PC-3 (cell line): ENCODE data around the gene SNRPA. TPM values are rescaled to one million over a fixed set of nuclear protein-coding genes. Genes with fewer than 3 reads are reported as not detected.
A peak's percentile ranks its signal among the peaks of the same experiment; 100 is the strongest.

Experiments
- ATAC-seq: fragments of 200-7000 bp; cut with Tn5 transposase; 2 replicates; pipeline ENCODE4 v1.9.1; 2020; ENCODE audit warnings: mild to moderate bottlenecking, moderate library complexity
- BruUV-seq: library from RNA; stranded (reverse); fragments of 400-500 nt; replicated peaks from 2 replicates; lab custom pipeline; 2021; lab: Mats Ljungman, UMichigan
- CTCF ChIA-PET: fragments of 300-600 bp; sonication (Branson Sonifier 250); formaldehyde crosslinking; loops from one replicate; lab custom pipeline; 2022; ENCODE audit warnings: antibody characterized with exemption; lab: Charles Lee
- POLR2A ChIA-PET: fragments of 300-600 bp; sonication (Branson Sonifier 250); formaldehyde crosslinking; loops from one replicate; lab custom pipeline; 2022; ENCODE audit warnings: antibody characterized with exemption; ENCODE audit not compliant: unreplicated experiment; lab: Charles Lee
- DNase-seq: peaks from one replicate; pipeline ENCODE4 v3.0.0-alpha.2; 2015
- H2AFZ ChIP-seq: fragments of 300-600 bp; sonication (generic); 2 replicates; pipeline ENCODE4 v1.6.0; 2016; ENCODE audit warnings: antibody characterized with exemption, low read length
- H3F3A ChIP-seq: fragments of 300-600 bp; sonication (generic); one replicate; pipeline ENCODE4 v1.6.0; 2017; ENCODE audit warnings: antibody characterized with exemption, low read length, control low read depth, mild to moderate bottlenecking; ENCODE audit not compliant: unreplicated experiment
- H3K27ac ChIP-seq: fragments of 300-600 bp; sonication (generic); 2 replicates; pipeline ENCODE4 v1.5.1; 2016; ENCODE audit warnings: mild to moderate bottlenecking, low read length
- H3K27me3 ChIP-seq: fragments of 300-600 bp; sonication (generic); 2 replicates; pipeline ENCODE4 v1.6.1; 2016; ENCODE audit warnings: low read length, mixed read lengths
- H3K36me3 ChIP-seq: fragments of 300-600 bp; sonication (generic); 2 replicates; pipeline ENCODE4 v1.6.1; 2016; ENCODE audit warnings: low read depth, mixed run types, low read length, mixed read lengths
- H3K4me1 ChIP-seq: fragments of 300-600 bp; sonication (generic); 2 replicates; pipeline ENCODE4 v1.5.1; 2016; ENCODE audit warnings: low read length; ENCODE audit not compliant: insufficient read depth
- H3K4me2 ChIP-seq: fragments of 300-600 bp; sonication (generic); 2 replicates; pipeline ENCODE4 v1.6.0; 2016; ENCODE audit warnings: low read length
- H3K4me3 ChIP-seq: fragments of 300-600 bp; sonication (generic); 2 replicates; pipeline ENCODE4 v1.5.1; 2016; ENCODE audit warnings: mild to moderate bottlenecking, low read length, mixed read lengths
- H3K79me2 ChIP-seq: fragments of 300-600 bp; sonication (generic); 2 replicates; pipeline ENCODE4 v1.6.1; 2017; ENCODE audit warnings: low read length, mixed read lengths
- H3K9ac ChIP-seq: fragments of 300-600 bp; sonication (generic); 2 replicates; pipeline ENCODE4 v1.6.0; 2016; ENCODE audit warnings: mild to moderate bottlenecking, low read length
- H3K9me2 ChIP-seq: fragments of 300-600 bp; sonication (generic); replicated peaks from 2 replicates; pipeline ENCODE4 v1.6.1; 2016; ENCODE audit warnings: mixed run types, low read length, mixed read lengths
- H3K9me3 ChIP-seq: fragments of 300-600 bp; sonication (generic); 2 replicates; pipeline ENCODE4 v1.6.1; 2016; ENCODE audit warnings: low read length, mixed read lengths
- H4K20me1 ChIP-seq: fragments of 300-600 bp; sonication (generic); 2 replicates; pipeline ENCODE4 v1.6.1; 2016; ENCODE audit warnings: low read length, mixed read lengths
- EZH2 ChIP-seq: fragments of 300-600 bp; sonication (generic); IDR thresholded peaks from one replicate; pipeline ENCODE4 v1.6.1; 2017; ENCODE audit warnings: antibody characterized with exemption, mild to moderate bottlenecking, low read length; ENCODE audit not compliant: unreplicated experiment
- EZH2phosphoT487 ChIP-seq: fragments of 300-600 bp; sonication (generic); IDR thresholded peaks from 2 replicates; pipeline ENCODE4 v1.6.1; 2018; ENCODE audit warnings: mild to moderate bottlenecking, antibody characterized with exemption, low read length, borderline replicate concordance
- intact Hi-C: fragments of 100-400 bp; cut with micrococcal nuclease; formaldehyde crosslinking; loops from 2 replicates; pipeline ENCODE4 v1.9.0; 2023
- total RNA-seq: library from RNA; depleted of rRNA; stranded (reverse); fragments of >200 nt; gene quantifications from 2 replicates; pipeline ENCODE4 v1.2.3, GENCODE V29; 2014
- TF ChIP-seq, protein P1 (sequence below): fragments of 300-600 bp; sonication (generic); conservative IDR thresholded peaks from 2 replicates; pipeline ENCODE4 v1.5.1; 2017; ENCODE audit warnings: antibody characterized with exemption, low read depth, mild to moderate bottlenecking, low read length

SNRPA gene
- total RNA-seq, 1 experiment from 2014 or later, result 243 TPM

DNA sequence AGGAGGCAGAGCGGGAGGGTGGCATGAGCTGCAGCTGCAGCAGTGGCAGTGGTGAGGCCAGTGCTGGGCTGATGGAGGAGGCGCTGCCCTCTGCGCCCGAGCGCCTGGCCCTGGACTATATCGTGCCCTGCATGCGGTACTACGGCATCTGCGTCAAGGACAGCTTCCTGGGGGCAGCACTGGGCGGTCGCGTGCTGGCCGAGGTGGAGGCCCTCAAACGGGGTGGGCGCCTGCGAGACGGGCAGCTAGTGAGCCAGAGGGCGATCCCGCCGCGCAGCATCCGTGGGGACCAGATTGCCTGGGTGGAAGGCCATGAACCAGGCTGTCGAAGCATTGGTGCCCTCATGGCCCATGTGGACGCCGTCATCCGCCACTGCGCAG lies 50.0 kb downstream of the SNRPA start:
- ATAC-seq (no peak), DNase-seq (no peak)
- Histone ChIP-seq H3K4me3 (no peak overlapping the region), H3K36me3 (peaks cover 2% of the 10 kb centered on the region; the same call in 1 of the 2 replicates), H3K27me3 (no peaks in the 10 kb centered on the region), H3K4me2 (peak overlapping the region; percentile 92; the same call in 1 of the 2 replicates), H3K9me3 (no peaks in the 10 kb centered on the region), H4K20me1 (peaks cover 15% of the 10 kb centered on the region; the same call in 1 of the 2 replicates), H3F3A (no peaks in the 10 kb centered on the region), H3K27ac (no peak overlapping the region), H2AFZ (no peak overlapping the region), H3K79me2 (peaks cover 62% of the 10 kb centered on the region), H3K9ac (no peak overlapping the region), H3K9me2 (no peaks in the 10 kb centered on the region), H3K4me1 (peaks cover 36% of the 10 kb centered on the region)
- TF ChIP-seq EZH2phosphoT487, result no peak
- TF ChIP-seq, protein P1, sequence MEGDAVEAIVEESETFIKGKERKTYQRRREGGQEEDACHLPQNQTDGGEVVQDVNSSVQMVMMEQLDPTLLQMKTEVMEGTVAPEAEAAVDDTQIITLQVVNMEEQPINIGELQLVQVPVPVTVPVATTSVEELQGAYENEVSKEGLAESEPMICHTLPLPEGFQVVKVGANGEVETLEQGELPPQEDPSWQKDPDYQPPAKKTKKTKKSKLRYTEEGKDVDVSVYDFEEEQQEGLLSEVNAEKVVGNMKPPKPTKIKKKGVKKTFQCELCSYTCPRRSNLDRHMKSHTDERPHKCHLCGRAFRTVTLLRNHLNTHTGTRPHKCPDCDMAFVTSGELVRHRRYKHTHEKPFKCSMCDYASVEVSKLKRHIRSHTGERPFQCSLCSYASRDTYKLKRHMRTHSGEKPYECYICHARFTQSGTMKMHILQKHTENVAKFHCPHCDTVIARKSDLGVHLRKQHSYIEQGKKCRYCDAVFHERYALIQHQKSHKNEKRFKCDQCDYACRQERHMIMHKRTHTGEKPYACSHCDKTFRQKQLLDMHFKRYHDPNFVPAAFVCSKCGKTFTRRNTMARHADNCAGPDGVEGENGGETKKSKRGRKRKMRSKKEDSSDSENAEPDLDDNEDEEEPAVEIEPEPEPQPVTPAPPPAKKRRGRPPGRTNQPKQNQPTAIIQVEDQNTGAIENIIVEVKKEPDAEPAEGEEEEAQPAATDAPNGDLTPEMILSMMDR, result no peak
- no peak for TF ChIP-seq EZH2
- intact Hi-C loops, result no loop called here
- CTCF ChIA-PET, result no interaction called here
- BruUV-seq, result no TSS peak
- POLR2A ChIA-PET, result no interaction called here

- H2AFZ ChIP-seq, result no peak overlapping the region
- H3F3A ChIP-seq, result no peaks in the 10 kb centered on the region
- no peaks in the 10 kb centered on the region for H3K9me2 ChIP-seq
- ATAC-seq (no peak), DNase-seq (no peak)
- H3K4me2 ChIP-seq, result peak overlapping the region; percentile 28; the same call in 1 of the 2 replicates
- TSS peak; percentile 47 for BruUV-seq
- peaks cover 62% of the 10 kb centered on the region for H3K79me2 ChIP-seq
- H3K9ac ChIP-seq, result no peak overlapping the region
- intact Hi-C loops, result no loop called here
- H3K27ac ChIP-seq, result no peak overlapping the region
- peaks cover 15% of the 10 kb centered on the region; the same call in 1 of the 2 replicates for H4K20me1 ChIP-seq
- POLR2A ChIA-PET, result no interaction called here
- H3K4me1 ChIP-seq, result peaks cover 36% of the 10 kb centered on the region
- H3K27me3 ChIP-seq, result no peaks in the 10 kb centered on the region
- no peaks in the 10 kb centered on the region for H3K9me3 ChIP-seq
- H3K36me3 ChIP-seq, result peaks cover 2% of the 10 kb centered on the region
- no peak overlapping the region for H3K4me3 ChIP-seq
- TF ChIP-seq, protein P1, result no peak
- no peak for TF ChIP-seq EZH2phosphoT487
- TF ChIP-seq EZH2, result no peak
- CTCF ChIA-PET, result no interaction called here
Observed at GRCh38 chr19:40801426-40802299, 50.7 kb downstream of the SNRPA start.
